ENCODE results near the gene CD34. TPM values are rescaled to one million over a fixed set of nuclear protein-coding genes. Genes with fewer than 3 reads are reported as not detected.

CD34 gene
- total RNA-seq, 1 experiment from 2014 or later = 0.35 TPM

- no peaks in the 10 kb centered on the region for H3K9me3 Mint-ChIP-seq
- peaks cover 26% of the 10 kb centered on the region for H3K27me3 Mint-ChIP-seq (ENCODE audit: low read depth)
- H3K9ac ChIP-seq (ENCODE audit: extremely low read depth, insufficient read length, low read length) = no peak overlapping the region
Observed at GRCh38 chr1:207867136-207868109, 43.5 kb downstream of the CD34 start.

More at GRCh38 chr1:207867136-207868109, 43.5 kb downstream of the CD34 start:
- Histone ChIP-seq H2BK120ac (ENCODE audit: low read depth, low read length, poor library complexity, severe bottlenecking) (no peak overlapping the region), H3K4me2 (ENCODE audit: insufficient read depth, insufficient read length, low read length) (no peak overlapping the region), H3K14ac (ENCODE audit: insufficient read depth, low read length) (no peak overlapping the region), H2BK20ac (ENCODE audit: low read depth, low read length, poor library complexity, severe bottlenecking) (no peak overlapping the region), H3K9me3 (ENCODE audit: control insufficient read depth, low read depth, low read length) (no peaks in the 10 kb centered on the region), H2AK5ac (ENCODE audit: insufficient read length, low read length) (no peak overlapping the region), H2BK15ac (ENCODE audit: low read depth, low read length) (no peak overlapping the region), H3K23ac (ENCODE audit: insufficient read length, low read depth, low read length) (no peak overlapping the region), H3K23me2 (ENCODE audit: insufficient read length, low read depth, low read length, poor library complexity, severe bottlenecking) (peaks cover 5% of the 10 kb centered on the region), H3T11ph (ENCODE audit: low read length) (no peak overlapping the region), H3K4ac (ENCODE audit: low read depth, low read length) (no peak overlapping the region), H3K27me3 (ENCODE audit: insufficient read depth, low read length) (no peaks in the 10 kb centered on the region), H3K79me2 (ENCODE audit: insufficient read depth, low read length) (no peaks in the 10 kb centered on the region), H4K20me1 (ENCODE audit: control insufficient read depth, insufficient read depth, insufficient read length) (no peaks in the 10 kb centered on the region), H2BK12ac (ENCODE audit: insufficient read length, low read depth, low read length) (no peak overlapping the region), H3K4me1 (ENCODE audit: insufficient read depth, low read length) (no peaks in the 10 kb centered on the region), H4K5ac (ENCODE audit: insufficient read length, low read depth, low read length) (no peak overlapping the region), H3K27ac (ENCODE audit: insufficient read length, low read depth, low read length) (no peak overlapping the region), H4K91ac (ENCODE audit: insufficient read length, low read depth, low read length) (no peak overlapping the region), H3K18ac (ENCODE audit: insufficient read length, low read depth, low read length) (no peak overlapping the region), H4K8ac (replicated peaks; ENCODE audit: insufficient read length, low read depth, low read length) (no peak overlapping the region), H2BK5ac (ENCODE audit: insufficient read length, low read length) (no peak overlapping the region), H3K56ac (ENCODE audit: insufficient read length, low read depth, low read length) (no peak overlapping the region), H2AFZ (ENCODE audit: low read length) (no peak overlapping the region), H3K79me1 (ENCODE audit: insufficient read depth, low read depth, low read length, poor library complexity, severe bottlenecking) (no peaks in the 10 kb centered on the region)
- Mint-ChIP-seq H3K4me3 (no peak overlapping the region), H3K27ac (no peak overlapping the region), H3K36me3 (ENCODE audit: insufficient read depth in 1 of 3, low read depth in 3 of 3) (peaks cover 0 to 9% (median 0%) of the 10 kb centered on the region in 3 experiments; a peak in 1 of 7 replicates), H3K4me1 (peaks cover 11 to 13% of the 10 kb centered on the region in 2 experiments)
- DNase-seq = no peak
- TF ChIP-seq CTCF (conservative IDR thresholded peaks at IDR 0.05) = no peak
- WGBS (ENCODE audit: extremely low coverage, insufficient read length, low lambda C conversion rate) = no CpG with 5 or more reads among the region's 19 CpGs

All from H9 (cell line).